ENCODE results near the gene SCAP.

- TF ChIP-seq POLR2A (IDR thresholded peaks at IDR 0.05) (no peak), CTCF (IDR thresholded peaks at IDR 0.05) (no peak)
Measured at GRCh38 chr3:47425383-47425778, 50.4 kb downstream of the SCAP start.

Measured in vagina (tissue), 2 donors.